ENCODE measurements around the gene KMT2B.

- TF ChIP-seq, protein P1, sequence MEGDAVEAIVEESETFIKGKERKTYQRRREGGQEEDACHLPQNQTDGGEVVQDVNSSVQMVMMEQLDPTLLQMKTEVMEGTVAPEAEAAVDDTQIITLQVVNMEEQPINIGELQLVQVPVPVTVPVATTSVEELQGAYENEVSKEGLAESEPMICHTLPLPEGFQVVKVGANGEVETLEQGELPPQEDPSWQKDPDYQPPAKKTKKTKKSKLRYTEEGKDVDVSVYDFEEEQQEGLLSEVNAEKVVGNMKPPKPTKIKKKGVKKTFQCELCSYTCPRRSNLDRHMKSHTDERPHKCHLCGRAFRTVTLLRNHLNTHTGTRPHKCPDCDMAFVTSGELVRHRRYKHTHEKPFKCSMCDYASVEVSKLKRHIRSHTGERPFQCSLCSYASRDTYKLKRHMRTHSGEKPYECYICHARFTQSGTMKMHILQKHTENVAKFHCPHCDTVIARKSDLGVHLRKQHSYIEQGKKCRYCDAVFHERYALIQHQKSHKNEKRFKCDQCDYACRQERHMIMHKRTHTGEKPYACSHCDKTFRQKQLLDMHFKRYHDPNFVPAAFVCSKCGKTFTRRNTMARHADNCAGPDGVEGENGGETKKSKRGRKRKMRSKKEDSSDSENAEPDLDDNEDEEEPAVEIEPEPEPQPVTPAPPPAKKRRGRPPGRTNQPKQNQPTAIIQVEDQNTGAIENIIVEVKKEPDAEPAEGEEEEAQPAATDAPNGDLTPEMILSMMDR (IDR thresholded peaks at IDR 0.05), result no peak
- TF ChIP-seq POLR2AphosphoS5 (IDR thresholded peaks at IDR 0.05), result no peak
- no peak for TF ChIP-seq POLR2A (IDR thresholded peaks at IDR 0.05)
Measured at GRCh38 chr19:35777961-35778360, 60.2 kb downstream of the KMT2B start.

All from breast epithelium (tissue), 3 donors.